ENCODE measurements around the gene MICAL1.

- TF ChIP-seq MYC (IDR thresholded peaks at IDR 0.05; ENCODE audit: insufficient read depth, insufficient read length, insufficient replicate concordance, low read length, severe bottlenecking) (no peak), CTCF (IDR thresholded peaks at IDR 0.05 in 2 of 3, conservative IDR thresholded peaks at IDR 0.05 in 1 of 3; ENCODE audit: control insufficient read depth in 2 of 3, extremely low read depth in 1 of 3, insufficient read depth in 1 of 3, low read depth in 3 of 3, low read length in 3 of 3) (no peak), ZNF687 (IDR thresholded peaks at IDR 0.05) (no peak)
Observed at GRCh38 chr6:109488001-109488400, 32.4 kb upstream of the MICAL1 start.

Measured in GM12878 (cell line).